Gastrocnemius medialis (tissue), 4 donors: Measurements from ENCODE around the gene EFCC1.

Experiments
- CTCF ChIP-seq, 5 experiments: fragments of 450-650 bp in 3 of 5; fragments of 200-600 bp in 2 of 5; sonication (generic) in 2 of 5; IDR thresholded peaks in 4 of 5; conservative IDR thresholded peaks in 1 of 5; 1 replicate in 4 of 5; 2 replicates in 1 of 5; pipeline ENCODE4 v1.5.1; 2016 to 2019; ENCODE audit warnings: antibody characterized with exemption in 5 of 5, mild to moderate bottlenecking in 3 of 5, moderate library complexity in 3 of 5
- POLR2A ChIP-seq, 2 donors: fragments of 450-650 bp; IDR thresholded peaks; one replicate each; pipeline ENCODE4 v1.6.1; 2017; ENCODE audit warnings: antibody characterized with exemption in 2 of 2, mild to moderate bottlenecking in 2 of 2, moderate library complexity in 2 of 2

- no peak for TF ChIP-seq CTCF (IDR thresholded peaks at IDR 0.05 in 4 of 5, conservative IDR thresholded peaks at IDR 0.05 in 1 of 5)
- TF ChIP-seq POLR2A (IDR thresholded peaks at IDR 0.05): no peak
Observed at GRCh38 chr3:129018751-129019150, 17.6 kb downstream of the EFCC1 start.
